K562 (cell line): ENCODE measurements around the gene MPLKIP. TPM values are rescaled to one million over a fixed set of nuclear protein-coding genes. Genes with fewer than 3 reads are reported as not detected.
A peak's percentile ranks its signal among the peaks of the same experiment; 100 is the strongest.

Experiments
- BACH1 ChIP-seq: fragments of 200-800 bp; sonication (Bioruptor generic); IDR thresholded peaks from 2 replicates; pipeline ENCODE4 v1.6.1; 2016; ENCODE audit warnings: missing genetic modification characterization, missing compliant biosample characterization
- CEBPB ChIP-seq: fragments of 450-650 bp; IDR thresholded peaks from 2 replicates; pipeline ENCODE4 v1.6.1; 2016; ENCODE audit warnings: missing genetic modification characterization, missing compliant biosample characterization
- CEBPG ChIP-seq, 3 experiments: fragments of 200-800 bp in 1 of 3; sonication (Bioruptor generic) in 1 of 3; sonication (generic) in 1 of 3; formaldehyde crosslinking in 1 of 3; IDR thresholded peaks in 2 of 3; conservative IDR thresholded peaks in 1 of 3; 2 replicates each; pipeline versions ENCODE4 v1.6.1 to v1.8.0; 2016 to 2022; ENCODE audit warnings: missing compliant biosample characterization in 2 of 3, missing genetic modification characterization in 2 of 3, mild to moderate bottlenecking in 1 of 3, missing genetic modification reagents in 1 of 3
- CUX1 ChIP-seq: fragments of 200-800 bp; sonication (Bioruptor generic); IDR thresholded peaks from 2 replicates; pipeline ENCODE4 v1.6.1; 2016; ENCODE audit warnings: missing genetic modification characterization, missing compliant biosample characterization
- ETS1 ChIP-seq: conservative IDR thresholded peaks from 2 replicates; pipeline ENCODE4 v1.6.1; 2011; ENCODE audit warnings: low read depth, mild to moderate bottlenecking, low read length; ENCODE audit not compliant: control insufficient read depth
- NR2C1 ChIP-seq, 2 experiments: fragments of 450-650 bp; IDR thresholded peaks; 2 replicates each; pipeline ENCODE4 v1.6.1; 2017; ENCODE audit warnings: mild to moderate bottlenecking in 2 of 2, antibody characterized with exemption in 1 of 2, inconsistent platforms in 1 of 2, missing compliant biosample characterization in 1 of 2, missing genetic modification characterization in 1 of 2
- TARDBP ChIP-seq: fragments of 450-650 bp; IDR thresholded peaks from 2 replicates; pipeline ENCODE4 v1.6.1; 2016
- YBX1 ChIP-seq: fragments of 450-650 bp; IDR thresholded peaks from 2 replicates; pipeline ENCODE4 v1.7.1; 2016; ENCODE audit warnings: mild to moderate bottlenecking
- ZNF184 ChIP-seq: sonication (generic); formaldehyde crosslinking; IDR thresholded peaks from 2 replicates; pipeline ENCODE4 v1.5.0; 2020; ENCODE audit warnings: missing genetic modification reagents
- ZNF561 ChIP-seq: fragments of 450-650 bp; formaldehyde crosslinking; conservative IDR thresholded peaks from 2 replicates; pipeline ENCODE4 v1.4.0; 2020; ENCODE audit warnings: mild to moderate bottlenecking, moderate library complexity
- polyA plus RNA-seq, 8 experiments: library from polyadenylated mRNA; depleted of rRNA in 4 of 8; stranded (reverse) in 5 of 8; unstranded in 3 of 8; fragments of >200 nt; fragmentation: Nextera tagmentation in 2 of 8; fragmentation: Illumina TruSeq in 1 of 8; extraction: Ambion mirVana in 2 of 8; extraction: Trizol in 1 of 8; gene quantifications; 2 replicates each; pipeline versions ENCODE4 v1.2.1 to v1.2.3, GENCODE V29; 2011 to 2014; ENCODE audit warnings: inconsistent platforms in 1 of 8, missing spikeins in 1 of 8
- small RNA-seq: library from RNA; depleted of rRNA; stranded (forward); fragments of <200 nt; gene quantifications from one replicate; pipeline ENCODE3, GENCODE V24; 2014
- total RNA-seq, 7 experiments: library from RNA; depleted of rRNA in 6 of 7; stranded (reverse); fragments of >200 nt in 6 of 7; fragmentation: Illumina TruSeq in 2 of 7; extraction: Trizol in 2 of 7; gene quantifications; 2 replicates each; pipeline versions ENCODE4 v1.2.1 to v1.2.3, GENCODE V29; 2011 to 2021; ENCODE audit warnings: low replicate concordance in 1 of 7

Gene MPLKIP
- total and polyA plus RNA-seq, 9 of the 15 experiments (the other 6 are each of a cell fraction or from before 2014, with no cell fraction given), result 5.6 to 127 (median 44.2) TPM

GRCh38 chr7:40077849-40078248 is 56.6 kb downstream of the MPLKIP start (continued):
- peak; percentile 47 for TF ChIP-seq CEBPB (tag)
- TF ChIP-seq ETS1, result no peak
- no peak for TF ChIP-seq ZNF184 (CRISPR knock-in tag)
- no peak for TF ChIP-seq CUX1 (CRISPR knock-in tag)
- TF ChIP-seq ZNF561, result no peak
- peak; percentile 84 for TF ChIP-seq CEBPG (CRISPR knock-in tag; IDR thresholded peaks at IDR 0.05)
- TF ChIP-seq CEBPG (tag; conservative IDR thresholded peaks at IDR 0.05 in 1 of 2, IDR thresholded peaks at IDR 0.05 in 1 of 2), result peak; percentile 80 to 93
- no peak for TF ChIP-seq NR2C1 (IDR thresholded peaks at IDR 0.05)
- 0 out of 2 replicates have a peak, but pooled peaks have one; percentile 12 for TF ChIP-seq NR2C1 (tag; IDR thresholded peaks at IDR 0.05)
- TF ChIP-seq TARDBP, result no peak
- no peak for TF ChIP-seq YBX1
- peak; percentile 51; the same call in 1 of the 2 replicates for TF ChIP-seq BACH1 (tag)

Small RNAs within 50 kb of the gene (small RNA-seq; reads per million reads assigned to genes)
- gene AC006023.1 (not detected), gene AC006023.2 (not detected)

Other genes with a start within 250 kb of the MPLKIP start
- 26.3 and 29.3 TPM in 2 replicates for gene CDK13, start 184.4 kb downstream of the MPLKIP start, total RNA-seq (2014; rRNA removed)
- 38.1 and 45.7 TPM in 2 replicates for gene CDK13, start 184.4 kb downstream of the MPLKIP start, total RNA-seq (2014; rRNA removed; fragmentation: Illumina TruSeq; extraction: Trizol)
- 43.2 and 46.1 TPM in 2 replicates for gene CDK13, start 184.4 kb downstream of the MPLKIP start, total RNA-seq (2015; rRNA removed; fragmentation: Illumina TruSeq; extraction: Trizol)
- 30.4 and 32.4 TPM in 2 replicates for gene CDK13, start 184.4 kb downstream of the MPLKIP start, total RNA-seq (2021)
- 32.8 and 35.3 TPM in 2 replicates for gene CDK13, start 184.4 kb downstream of the MPLKIP start, polyA plus RNA-seq (2011; rRNA removed)
- gene CDK13, start 184.4 kb downstream of the MPLKIP start, polyA plus RNA-seq (2014; fragmentation: Illumina TruSeq; extraction: Trizol), result 31.7 and 37.3 TPM in 2 replicates
- gene CDK13, start 184.4 kb downstream of the MPLKIP start, polyA plus RNA-seq (2014; fragmentation: Nextera tagmentation; extraction: Ambion mirVana), result 10 to 100 TPM in 1 of 2 experiments, 1 to 10 TPM in 1; 9.8 to 12.4 TPM
- 16.7 and 16.9 TPM in 2 replicates for gene CDK13, start 184.4 kb downstream of the MPLKIP start, polyA plus RNA-seq (2014; rRNA removed)
- gene SUGCT, start 383 bp upstream of the MPLKIP start, total RNA-seq (2014; rRNA removed), result 1.8 and 2.2 TPM in 2 replicates
- gene SUGCT, start 383 bp upstream of the MPLKIP start, total RNA-seq (2014; rRNA removed; fragmentation: Illumina TruSeq; extraction: Trizol), result 2.5 and 2.8 TPM in 2 replicates
- gene SUGCT, start 383 bp upstream of the MPLKIP start, total RNA-seq (2015; rRNA removed; fragmentation: Illumina TruSeq; extraction: Trizol), result 1.2 and 1.3 TPM in 2 replicates
- gene SUGCT, start 383 bp upstream of the MPLKIP start, total RNA-seq (2021), result 1.1 and 1.4 TPM in 2 replicates
- 1.5 and 1.8 TPM in 2 replicates for gene SUGCT, start 383 bp upstream of the MPLKIP start, polyA plus RNA-seq (2011; rRNA removed)
- 2.0 and 2.3 TPM in 2 replicates for gene SUGCT, start 383 bp upstream of the MPLKIP start, polyA plus RNA-seq (2014; fragmentation: Illumina TruSeq; extraction: Trizol)
- gene SUGCT, start 383 bp upstream of the MPLKIP start, polyA plus RNA-seq (2014; fragmentation: Nextera tagmentation; extraction: Ambion mirVana), result 1 to 10 TPM in 1 of 2 experiments, under 1 TPM in 1; 0.58 to 1.3 TPM
- gene SUGCT, start 383 bp upstream of the MPLKIP start, polyA plus RNA-seq (2014; rRNA removed), result 1.4 and 1.9 TPM in 2 replicates